ENCODE results near the gene DIS3L2. TPM values are rescaled to one million over a fixed set of nuclear protein-coding genes. Genes with fewer than 3 reads are reported as not detected.

Gene DIS3L2
- total RNA-seq, 2 donors from 2014 or later: 39.5 to 42.4 TPM

DNA sequence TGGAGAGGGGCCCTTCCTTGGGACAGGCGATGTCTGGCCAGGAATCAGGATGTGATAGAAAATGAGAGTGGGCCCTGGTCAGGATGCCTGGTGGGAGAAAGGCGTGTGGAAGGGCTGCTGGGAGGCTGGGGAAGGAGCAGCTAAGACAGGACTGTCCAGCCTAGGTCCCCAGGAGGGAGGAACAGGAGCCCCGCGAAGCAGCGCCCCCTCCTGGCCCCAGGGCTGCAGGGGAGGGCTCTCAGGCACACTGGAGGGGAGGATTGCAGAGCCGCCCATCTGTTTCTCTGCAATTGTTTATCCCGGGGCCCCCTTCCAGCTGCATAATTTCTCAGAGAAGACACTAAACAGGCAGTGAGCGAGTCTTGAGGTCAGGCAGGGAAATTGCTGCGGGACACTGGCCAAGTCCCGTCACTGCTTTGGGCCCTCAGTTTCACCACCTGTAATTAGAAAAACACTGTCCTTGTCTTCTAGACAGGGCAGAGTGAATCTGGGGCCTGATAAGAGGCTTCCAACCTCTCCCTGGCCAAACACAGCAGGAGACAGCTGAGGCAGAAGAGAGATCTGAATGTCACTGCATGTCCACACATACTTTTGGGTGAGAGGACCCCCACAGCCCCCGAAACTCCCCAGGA is 31.4 kb upstream of the DIS3L2 start:
- peaks cover 53% of the 10 kb centered on the region for H3K27me3 ChIP-seq (ENCODE audit: control insufficient read depth, insufficient read depth, low read length, poor library complexity, severe bottlenecking)
- Mint-ChIP-seq H3K4me1 (peaks cover 7% of the 10 kb centered on the region), H3K36me3 (ENCODE audit: low read depth) (no peaks in the 10 kb centered on the region), H3K27ac (no peak overlapping the region), H3K27me3 (ENCODE audit: insufficient read depth) (peaks cover 63% of the 10 kb centered on the region), H3K9me3 (no peaks in the 10 kb centered on the region), H3K4me3 (no peak overlapping the region)
- peak; percentile 89 for DNase-seq
- no peaks in the 10 kb centered on the region for H3K9me3 ChIP-seq (ENCODE audit: control insufficient read depth, low read length)
- WGBS, 2 experiments (ENCODE audit: insufficient coverage in 1 of 2, insufficient read length in 1 of 2): 64% methylated on average over 9 to 11 of the region's 11 CpGs
- no peak overlapping the region for H3K4me3 ChIP-seq (ENCODE audit: low read length)
- no peaks in the 10 kb centered on the region for H3K36me3 ChIP-seq (ENCODE audit: control insufficient read depth, insufficient read depth, low read length)
- no peak overlapping the region for H3K27ac ChIP-seq (ENCODE audit: low read depth, low read length)
- no peak overlapping the region for H3K9ac ChIP-seq (ENCODE audit: extremely low read depth, low read length, poor library complexity, severe bottlenecking)
- TF ChIP-seq, protein P1, sequence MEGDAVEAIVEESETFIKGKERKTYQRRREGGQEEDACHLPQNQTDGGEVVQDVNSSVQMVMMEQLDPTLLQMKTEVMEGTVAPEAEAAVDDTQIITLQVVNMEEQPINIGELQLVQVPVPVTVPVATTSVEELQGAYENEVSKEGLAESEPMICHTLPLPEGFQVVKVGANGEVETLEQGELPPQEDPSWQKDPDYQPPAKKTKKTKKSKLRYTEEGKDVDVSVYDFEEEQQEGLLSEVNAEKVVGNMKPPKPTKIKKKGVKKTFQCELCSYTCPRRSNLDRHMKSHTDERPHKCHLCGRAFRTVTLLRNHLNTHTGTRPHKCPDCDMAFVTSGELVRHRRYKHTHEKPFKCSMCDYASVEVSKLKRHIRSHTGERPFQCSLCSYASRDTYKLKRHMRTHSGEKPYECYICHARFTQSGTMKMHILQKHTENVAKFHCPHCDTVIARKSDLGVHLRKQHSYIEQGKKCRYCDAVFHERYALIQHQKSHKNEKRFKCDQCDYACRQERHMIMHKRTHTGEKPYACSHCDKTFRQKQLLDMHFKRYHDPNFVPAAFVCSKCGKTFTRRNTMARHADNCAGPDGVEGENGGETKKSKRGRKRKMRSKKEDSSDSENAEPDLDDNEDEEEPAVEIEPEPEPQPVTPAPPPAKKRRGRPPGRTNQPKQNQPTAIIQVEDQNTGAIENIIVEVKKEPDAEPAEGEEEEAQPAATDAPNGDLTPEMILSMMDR (conservative IDR thresholded peaks at IDR 0.05): peak; percentile 86
- no peaks in the 10 kb centered on the region for H3K4me1 ChIP-seq (ENCODE audit: control insufficient read depth, insufficient read depth, low read length)

DNA sequence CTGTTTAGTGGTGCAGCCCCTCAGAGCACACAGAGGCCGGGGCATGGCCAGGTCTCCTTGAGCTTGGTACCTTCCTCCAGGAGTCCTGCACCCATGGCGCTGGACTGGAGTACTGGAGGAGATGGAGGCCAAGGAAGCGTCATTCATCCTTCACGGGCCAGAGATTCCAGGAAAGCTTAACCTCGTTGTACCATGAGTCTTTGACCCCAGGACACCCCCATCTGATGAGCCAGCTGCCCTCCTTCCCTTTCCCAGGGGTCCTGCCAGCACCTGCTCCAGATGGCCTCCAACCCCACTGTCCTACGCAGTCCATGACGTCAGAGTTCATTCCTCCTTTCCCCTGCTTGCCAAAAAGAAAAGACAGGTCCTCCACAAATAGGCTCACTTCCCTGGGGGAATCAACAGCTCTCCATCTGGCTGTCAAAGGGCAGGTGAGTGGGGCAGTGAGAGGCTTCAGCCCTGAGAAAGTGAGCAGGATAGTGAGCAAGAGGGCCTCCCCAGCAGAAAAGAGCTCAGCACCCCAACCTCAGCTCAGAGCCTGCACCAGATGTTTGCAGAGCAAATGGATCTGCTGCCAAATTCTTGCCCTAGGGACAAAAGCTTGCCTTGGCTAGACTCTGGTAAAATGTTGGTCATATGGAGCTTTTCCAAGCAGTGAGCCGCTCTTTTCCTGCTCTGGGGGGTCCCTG is 30.8 kb upstream of the DIS3L2 start:
- Mint-ChIP-seq H3K4me1 (peaks cover 7% of the 10 kb centered on the region), H3K4me3 (no peak overlapping the region), H3K27ac (no peak overlapping the region), H3K36me3 (ENCODE audit: low read depth) (no peaks in the 10 kb centered on the region), H3K27me3 (ENCODE audit: insufficient read depth) (peaks cover 60% of the 10 kb centered on the region), H3K9me3 (no peaks in the 10 kb centered on the region)
- no peak for DNase-seq
- Histone ChIP-seq H3K36me3 (ENCODE audit: control insufficient read depth, insufficient read depth, low read length) (no peaks in the 10 kb centered on the region), H3K27ac (ENCODE audit: low read depth, low read length) (no peak overlapping the region), H3K4me1 (ENCODE audit: control insufficient read depth, insufficient read depth, low read length) (no peaks in the 10 kb centered on the region), H3K27me3 (ENCODE audit: control insufficient read depth, insufficient read depth, low read length, poor library complexity, severe bottlenecking) (peaks cover 46% of the 10 kb centered on the region), H3K9ac (ENCODE audit: extremely low read depth, low read length, poor library complexity, severe bottlenecking) (no peak overlapping the region), H3K9me3 (ENCODE audit: control insufficient read depth, low read length) (no peaks in the 10 kb centered on the region), H3K4me3 (ENCODE audit: low read length) (no peak overlapping the region)
- TF ChIP-seq, protein P1 (conservative IDR thresholded peaks at IDR 0.05): no peak
- 91% methylated on average over 8 of the region's 8 CpGs for WGBS, 2 experiments (ENCODE audit: insufficient coverage in 1 of 2, insufficient read length in 1 of 2)

DNA sequence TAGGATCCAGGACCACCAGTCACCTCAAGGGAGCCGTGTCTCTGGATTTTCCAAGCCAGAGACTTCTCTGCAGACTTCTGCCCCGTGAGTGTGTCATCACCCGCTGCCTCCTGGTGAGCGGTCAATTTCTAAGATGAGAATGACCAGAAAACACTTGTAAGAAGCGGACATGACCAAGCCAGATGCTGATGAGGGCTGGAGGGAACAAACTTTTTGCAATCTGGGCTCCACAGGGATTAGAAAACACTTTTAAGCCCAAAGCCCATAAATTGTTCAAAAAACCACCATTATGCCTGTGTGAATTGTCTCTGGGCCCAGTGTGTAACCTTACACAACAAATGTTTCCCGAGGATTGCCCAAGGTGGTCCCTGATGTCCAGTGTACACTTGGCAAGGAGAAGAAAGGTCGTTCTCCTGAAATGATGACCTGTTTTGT is 30.0 kb upstream of the DIS3L2 start:
- Mint-ChIP-seq H3K27me3 (ENCODE audit: insufficient read depth) (peaks cover 53% of the 10 kb centered on the region), H3K9me3 (no peaks in the 10 kb centered on the region), H3K27ac (no peak overlapping the region), H3K36me3 (ENCODE audit: low read depth) (no peaks in the 10 kb centered on the region), H3K4me3 (no peak overlapping the region), H3K4me1 (peaks cover 6% of the 10 kb centered on the region)
- Histone ChIP-seq H3K27me3 (ENCODE audit: control insufficient read depth, insufficient read depth, low read length, poor library complexity, severe bottlenecking) (peaks cover 40% of the 10 kb centered on the region), H3K9ac (ENCODE audit: extremely low read depth, low read length, poor library complexity, severe bottlenecking) (no peak overlapping the region), H3K4me3 (ENCODE audit: low read length) (no peak overlapping the region), H3K27ac (ENCODE audit: low read depth, low read length) (no peak overlapping the region), H3K9me3 (ENCODE audit: control insufficient read depth, low read length) (no peaks in the 10 kb centered on the region), H3K36me3 (ENCODE audit: control insufficient read depth, insufficient read depth, low read length) (no peaks in the 10 kb centered on the region), H3K4me1 (ENCODE audit: control insufficient read depth, insufficient read depth, low read length) (no peaks in the 10 kb centered on the region)
- 88% methylated on average over 5 to 7 of the region's 7 CpGs for WGBS, 2 experiments (ENCODE audit: insufficient coverage in 1 of 2, insufficient read length in 1 of 2)
- TF ChIP-seq, protein P1 (conservative IDR thresholded peaks at IDR 0.05): no peak
- DNase-seq: no peak

All from endodermal cell (in vitro differentiated cells).